ENCODE results near the gene ZNF512B.

DNA sequence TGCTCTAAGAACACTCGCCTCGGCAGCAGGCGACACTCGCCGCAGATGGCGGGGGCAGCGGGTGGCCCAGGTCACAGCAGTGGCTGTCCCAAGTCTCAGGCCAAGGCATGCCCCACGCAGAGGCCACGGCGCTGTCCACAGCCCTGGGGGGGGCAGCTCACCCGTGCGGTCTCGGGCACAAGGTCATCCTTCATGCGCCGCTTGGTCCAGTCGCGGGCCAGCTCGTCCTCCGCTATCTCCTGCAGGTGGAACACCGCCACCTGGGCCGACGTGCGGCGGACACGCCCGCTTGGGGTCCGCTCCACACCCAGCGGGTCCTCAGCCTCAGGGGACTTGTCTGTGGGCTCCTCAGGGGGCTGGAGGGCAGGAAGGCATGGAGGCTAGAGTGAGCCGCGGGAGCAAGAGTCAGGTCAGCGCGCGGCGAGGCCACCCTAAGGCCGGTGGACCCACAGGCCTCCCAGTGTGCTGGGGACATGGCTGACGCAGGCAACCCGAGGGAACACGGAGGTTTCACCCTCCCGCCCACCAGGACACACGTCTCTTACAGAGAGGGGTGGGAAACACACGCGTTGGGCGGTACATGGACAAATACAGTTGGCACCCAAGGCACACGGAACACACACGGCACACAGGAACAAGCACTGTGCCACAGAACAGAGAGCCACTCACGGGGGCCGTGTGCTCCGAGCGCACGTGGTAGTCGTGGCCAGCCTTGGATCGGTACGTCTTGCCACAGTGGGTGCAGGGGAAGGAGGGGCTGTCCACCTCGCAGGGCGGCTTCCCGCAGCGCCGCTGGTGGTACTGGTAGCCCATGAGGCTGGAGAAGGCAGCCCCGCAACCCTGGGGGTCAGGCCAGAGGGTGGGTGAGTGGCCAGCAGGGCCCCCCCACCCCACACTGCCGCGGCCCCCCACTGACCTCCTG is 7.0 kb downstream of the ZNF512B start:
- TF ChIP-seq, protein P1, sequence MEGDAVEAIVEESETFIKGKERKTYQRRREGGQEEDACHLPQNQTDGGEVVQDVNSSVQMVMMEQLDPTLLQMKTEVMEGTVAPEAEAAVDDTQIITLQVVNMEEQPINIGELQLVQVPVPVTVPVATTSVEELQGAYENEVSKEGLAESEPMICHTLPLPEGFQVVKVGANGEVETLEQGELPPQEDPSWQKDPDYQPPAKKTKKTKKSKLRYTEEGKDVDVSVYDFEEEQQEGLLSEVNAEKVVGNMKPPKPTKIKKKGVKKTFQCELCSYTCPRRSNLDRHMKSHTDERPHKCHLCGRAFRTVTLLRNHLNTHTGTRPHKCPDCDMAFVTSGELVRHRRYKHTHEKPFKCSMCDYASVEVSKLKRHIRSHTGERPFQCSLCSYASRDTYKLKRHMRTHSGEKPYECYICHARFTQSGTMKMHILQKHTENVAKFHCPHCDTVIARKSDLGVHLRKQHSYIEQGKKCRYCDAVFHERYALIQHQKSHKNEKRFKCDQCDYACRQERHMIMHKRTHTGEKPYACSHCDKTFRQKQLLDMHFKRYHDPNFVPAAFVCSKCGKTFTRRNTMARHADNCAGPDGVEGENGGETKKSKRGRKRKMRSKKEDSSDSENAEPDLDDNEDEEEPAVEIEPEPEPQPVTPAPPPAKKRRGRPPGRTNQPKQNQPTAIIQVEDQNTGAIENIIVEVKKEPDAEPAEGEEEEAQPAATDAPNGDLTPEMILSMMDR (IDR thresholded peaks at IDR 0.05): no peak
- no peak for TF ChIP-seq POLR2A (IDR thresholded peaks at IDR 0.05)
